Measurements from ENCODE around the gene CLEC20A.
"Not testable (repeated sequence)": the region's sequence is repeated elsewhere in the genome, so short reads cannot be mapped to it uniquely, and the experiment has no call there.

Gene CLEC20A

DNA sequence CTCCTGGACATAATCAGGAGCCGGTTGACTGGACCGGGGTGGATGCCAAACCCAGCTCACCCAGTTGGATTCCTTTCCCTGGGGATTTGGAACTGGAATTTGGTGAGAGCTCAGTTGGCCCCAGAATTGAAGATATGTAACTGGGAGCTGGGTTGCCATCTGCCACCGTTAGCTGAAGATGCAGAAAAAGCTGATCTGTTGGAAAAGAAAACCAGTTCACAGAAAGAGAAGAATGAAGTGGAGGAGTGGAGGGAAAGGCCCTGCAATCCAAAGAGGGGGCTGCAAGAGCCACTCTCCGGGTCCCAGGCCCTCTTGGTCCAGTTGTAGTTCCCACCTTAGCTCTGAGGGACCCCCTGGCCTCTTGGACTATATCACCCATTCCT is 32.2 kb upstream of the CLEC20A start:
- no peak for DNase-seq

DNA sequence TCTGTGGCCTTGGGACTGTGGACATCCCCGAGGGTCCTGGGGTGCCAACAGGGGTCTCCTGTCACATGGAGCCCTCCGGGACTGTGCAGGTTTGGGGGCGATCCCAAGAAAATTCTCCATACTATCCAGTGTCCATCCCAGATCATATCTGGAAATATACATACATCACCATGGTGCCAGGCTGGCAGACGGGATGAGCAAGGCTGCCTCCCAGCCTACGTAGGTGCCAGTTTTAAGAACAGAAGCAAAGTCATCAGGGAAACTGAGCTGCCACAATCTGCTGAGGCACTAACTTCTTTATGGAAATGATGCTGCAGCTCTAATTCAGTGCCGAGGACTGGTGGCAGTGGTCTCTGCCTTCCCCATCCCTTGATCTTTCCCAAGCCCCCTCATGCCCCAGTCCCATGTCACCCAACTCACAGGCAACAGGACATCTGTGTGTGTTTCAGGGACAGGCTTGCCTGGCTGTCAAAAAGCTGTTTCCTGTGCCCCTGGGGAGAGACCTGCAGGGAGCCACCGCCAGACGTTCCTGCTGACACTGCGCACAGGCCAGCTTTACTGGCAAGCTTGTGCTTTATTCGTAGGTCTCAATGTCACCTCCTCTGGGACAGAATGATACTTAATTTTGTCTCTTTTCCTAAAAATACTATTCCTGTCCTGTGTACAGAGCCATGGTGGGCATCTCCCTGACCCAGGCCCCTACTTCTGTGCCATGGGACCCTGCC is 31.6 kb upstream of the CLEC20A start:
- no peak for DNase-seq

DNA sequence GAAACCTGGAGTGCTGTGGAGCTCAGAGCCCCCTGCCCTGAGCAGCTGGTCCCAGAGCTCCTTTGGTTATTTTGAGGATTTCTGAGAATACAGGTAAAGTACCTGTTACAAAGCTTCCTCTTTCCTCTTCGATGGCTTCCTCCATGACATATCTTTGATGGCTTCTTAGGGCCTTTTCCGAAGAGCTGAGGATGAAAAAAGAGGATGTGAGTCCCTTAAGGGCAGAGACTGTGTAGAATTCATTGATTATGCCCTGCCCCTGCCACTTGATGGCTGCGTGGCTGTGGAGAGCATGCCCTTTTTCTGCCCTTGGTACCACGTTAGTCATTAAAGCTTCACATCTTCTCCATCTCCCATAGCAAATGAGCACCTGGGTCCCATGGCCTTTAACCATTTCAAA is 30.4 kb upstream of the CLEC20A start:
- no peak for DNase-seq

DNA sequence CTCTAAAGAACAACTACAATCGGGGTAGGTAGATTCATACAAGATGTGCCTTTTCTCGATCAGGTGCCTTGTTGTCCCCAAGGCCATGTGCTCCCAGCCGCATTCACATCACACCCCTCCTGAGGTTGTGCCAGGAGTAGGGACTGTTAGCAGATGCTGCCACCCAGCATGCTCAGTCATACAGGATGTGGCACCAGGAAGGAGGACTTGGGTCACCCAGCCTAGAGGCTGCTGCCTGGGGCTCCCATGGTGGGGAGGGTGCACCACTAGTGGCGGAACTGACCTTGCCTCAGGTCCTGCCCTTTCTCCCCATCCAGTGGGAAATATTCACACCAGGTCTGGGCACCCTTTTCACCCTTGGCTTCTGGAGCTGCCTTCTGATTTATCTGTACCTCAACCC is 24.5 kb upstream of the CLEC20A start:
- no peak for DNase-seq

DNA sequence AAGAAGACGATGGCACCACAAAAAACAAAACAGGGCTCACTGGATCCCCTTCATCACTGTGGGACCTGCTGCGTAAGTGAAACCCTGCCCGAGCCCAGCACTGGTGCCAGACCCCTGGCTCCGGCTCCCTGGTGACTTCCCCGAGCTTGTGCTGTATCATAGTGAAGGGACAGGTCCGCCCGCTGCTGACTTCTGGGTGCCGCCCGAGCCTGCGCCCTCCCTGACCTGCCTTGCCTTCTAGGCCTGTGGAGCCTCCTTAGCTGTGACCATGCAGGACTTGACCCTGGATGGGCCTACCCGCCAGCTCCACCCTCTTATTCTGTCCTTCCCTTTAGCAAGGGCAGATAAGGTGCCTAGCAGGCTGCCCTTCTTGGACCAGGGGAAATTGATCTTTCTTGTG is 24.0 kb upstream of the CLEC20A start:
- no peak for DNase-seq

DNA sequence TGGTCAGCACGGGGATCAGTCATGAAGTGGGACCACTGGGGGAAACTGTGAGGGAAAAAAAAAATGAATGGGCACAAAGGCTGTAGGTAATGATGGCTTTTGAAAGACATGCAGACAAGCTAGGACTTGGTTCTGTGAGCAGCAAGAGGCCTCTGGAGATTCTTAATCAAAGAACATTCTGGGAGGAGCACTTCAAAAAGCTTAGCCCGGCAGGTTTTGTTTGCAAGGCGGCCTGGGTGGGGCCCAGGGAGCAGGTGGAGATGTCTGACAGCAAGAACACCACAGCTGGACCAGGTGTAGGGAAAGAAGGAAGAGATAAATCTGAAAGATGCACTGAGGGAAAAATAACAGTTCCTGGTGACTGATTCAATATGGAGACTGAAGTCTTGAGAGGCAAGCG is 22.1 kb upstream of the CLEC20A start:
- DNase-seq = no peak

DNA sequence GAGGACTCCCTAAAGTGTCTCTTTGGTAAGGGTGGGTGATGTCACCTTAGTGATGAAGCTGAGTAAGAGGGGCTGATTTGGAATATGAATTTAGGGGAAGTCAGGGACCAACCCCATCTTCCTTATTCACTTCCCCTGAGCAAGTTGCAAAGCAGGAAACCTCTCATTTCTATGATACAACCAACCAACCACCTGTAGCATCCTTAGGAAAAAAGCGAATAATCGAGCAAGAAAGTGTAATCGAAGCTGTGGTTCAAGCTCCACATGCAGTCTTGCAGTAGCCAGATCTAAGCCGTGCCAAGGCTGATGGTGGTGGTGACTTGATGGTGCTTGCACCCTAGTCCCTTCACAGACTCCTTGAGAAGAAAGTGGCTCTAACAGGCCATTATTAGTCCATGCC is 19.3 kb upstream of the CLEC20A start:
- no peak for DNase-seq

DNA sequence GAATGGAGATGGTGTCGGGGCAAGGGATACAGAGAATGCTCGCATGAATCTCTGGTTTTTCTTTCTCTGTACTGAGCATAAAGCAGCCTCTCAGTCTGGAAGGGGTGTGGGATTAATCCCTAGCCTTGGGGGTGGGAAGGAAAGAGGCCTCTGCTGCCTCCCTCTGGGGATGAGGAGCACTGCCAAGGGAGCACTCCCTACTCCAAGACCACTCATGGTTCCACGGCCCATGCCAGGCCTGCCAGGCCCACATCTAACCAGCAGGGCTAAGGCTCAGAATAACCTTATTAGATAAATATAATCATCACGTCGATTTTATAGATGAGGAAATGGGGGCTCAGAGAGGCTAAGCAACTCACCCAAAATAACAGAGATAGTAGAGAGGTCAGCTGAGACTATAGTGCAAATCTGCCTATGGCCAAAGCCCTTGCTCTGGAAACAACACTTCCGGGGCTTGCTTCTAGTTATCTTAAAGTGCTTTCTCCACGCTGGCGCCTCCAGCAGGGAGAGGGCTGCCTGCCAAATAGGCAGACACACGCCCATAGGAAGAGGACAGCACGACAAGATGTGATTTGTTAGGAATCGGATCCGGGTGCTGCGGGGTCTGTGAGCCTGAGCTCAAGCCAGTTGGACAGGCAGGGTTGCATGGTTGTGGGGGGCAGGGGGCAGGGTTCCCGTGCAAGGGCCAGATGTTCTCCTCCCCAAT is 16.7 kb upstream of the CLEC20A start:
- no peak for DNase-seq

DNA sequence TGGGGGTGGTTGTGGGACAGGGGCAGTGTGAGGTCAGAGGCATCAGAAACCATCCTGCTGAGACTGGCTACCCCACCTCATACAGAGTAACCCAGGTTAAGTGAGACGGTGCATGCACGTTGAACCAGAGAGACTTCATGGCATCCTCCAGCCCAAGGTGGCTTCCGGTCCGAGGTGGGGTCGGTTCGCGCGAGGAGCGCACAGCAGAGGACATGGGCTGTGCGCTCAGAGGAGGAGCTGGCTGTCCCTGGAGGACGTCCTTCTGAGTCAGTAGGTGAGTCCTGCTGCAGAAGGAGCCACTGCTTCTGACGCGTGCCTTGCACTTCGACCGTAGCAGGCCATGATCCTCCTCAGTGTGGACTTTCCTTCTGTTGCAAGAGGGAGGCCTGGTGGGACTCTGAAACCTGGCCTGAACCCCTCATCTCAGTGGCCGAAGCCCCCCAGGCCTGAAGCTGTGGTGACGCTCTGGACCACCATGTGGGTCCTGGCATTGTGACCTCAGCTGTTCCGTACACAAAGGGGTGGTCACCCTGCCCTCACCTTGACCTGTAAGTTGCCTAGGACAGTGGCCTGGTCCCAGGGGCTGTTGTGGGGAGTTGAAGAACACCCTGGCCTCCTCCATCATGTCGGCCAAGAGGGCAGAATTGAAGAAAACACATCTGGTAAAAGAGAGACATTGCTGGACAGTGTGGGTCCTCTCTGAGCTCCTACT is 16.0 kb upstream of the CLEC20A start, which contains the start of gene TEX35:
Gene TEX35, plus strand, starts transcription at position 544 of the 712 bp plus-strand sequence. Its CDS starts 80 bp downstream, at position 624.
- no peak for DNase-seq

DNA sequence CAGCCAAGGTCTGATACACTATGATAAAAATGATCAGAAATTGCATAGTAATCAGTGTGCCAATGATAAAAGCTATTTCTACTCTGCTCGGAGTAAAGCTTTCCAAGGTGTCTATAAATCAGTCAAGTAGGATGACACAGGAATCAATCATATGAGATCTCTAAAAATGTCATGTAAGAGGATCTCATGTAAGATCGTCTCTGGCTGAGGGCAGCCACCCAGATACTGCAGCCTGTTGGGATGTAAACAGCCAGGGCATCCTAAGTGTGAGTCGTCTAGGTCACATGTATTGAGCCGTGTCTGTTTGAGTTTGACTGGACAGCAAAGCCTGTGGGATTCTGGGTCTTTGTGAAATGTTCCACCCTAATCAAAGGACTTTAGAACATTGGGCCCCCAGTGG is 13.4 kb upstream of the CLEC20A start:
- no peak for DNase-seq

DNA sequence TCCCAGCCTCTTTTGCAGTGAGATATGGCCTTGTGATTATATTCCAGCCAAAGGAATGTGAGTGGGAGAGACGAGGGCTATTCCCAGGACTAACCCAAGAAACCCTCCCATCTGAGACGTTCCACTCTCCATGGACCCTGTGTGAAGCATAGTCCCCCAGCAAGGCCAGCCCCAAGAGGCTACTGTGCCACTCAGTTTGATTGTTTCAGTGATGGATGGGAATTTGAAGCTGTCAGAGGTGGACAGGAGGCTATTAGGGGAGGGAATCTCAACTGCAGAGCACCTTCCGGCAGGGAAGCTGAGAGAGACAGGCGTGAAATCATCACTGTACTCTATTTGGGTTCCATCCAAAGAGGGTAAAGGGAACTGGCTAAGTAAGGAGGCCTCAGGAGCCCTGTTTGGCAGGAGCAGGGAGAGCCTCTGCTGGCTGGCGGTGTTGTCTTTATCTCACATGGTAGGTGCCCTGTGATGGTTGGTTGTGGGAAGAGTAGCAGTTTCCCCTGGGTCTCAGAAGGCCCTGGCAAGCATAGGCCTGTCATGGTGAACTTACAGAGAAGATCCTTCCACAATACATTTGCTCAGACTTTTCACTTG is 12.7 kb upstream of the CLEC20A start:
- no peak for DNase-seq

DNA sequence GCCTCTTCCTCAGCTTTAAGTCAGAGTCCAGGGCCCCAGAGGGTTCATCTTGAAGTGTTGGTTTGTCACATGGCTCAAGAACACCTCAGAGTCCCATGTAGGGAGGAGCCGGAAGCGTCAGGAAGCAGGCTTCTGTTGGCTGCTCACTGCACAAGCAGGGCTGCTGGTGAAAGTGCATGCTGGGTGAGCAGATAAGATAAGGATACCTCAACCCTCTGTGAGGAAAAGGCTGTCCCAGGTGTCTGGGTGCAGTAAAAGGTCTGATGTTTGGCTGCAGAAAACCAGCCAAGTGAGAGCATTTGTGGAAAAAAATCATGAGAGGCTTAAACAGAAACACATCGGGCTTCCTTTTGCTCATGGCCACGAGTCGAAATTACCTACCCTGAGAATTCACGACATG is 9.9 kb upstream of the CLEC20A start:
- no peak for DNase-seq

DNA sequence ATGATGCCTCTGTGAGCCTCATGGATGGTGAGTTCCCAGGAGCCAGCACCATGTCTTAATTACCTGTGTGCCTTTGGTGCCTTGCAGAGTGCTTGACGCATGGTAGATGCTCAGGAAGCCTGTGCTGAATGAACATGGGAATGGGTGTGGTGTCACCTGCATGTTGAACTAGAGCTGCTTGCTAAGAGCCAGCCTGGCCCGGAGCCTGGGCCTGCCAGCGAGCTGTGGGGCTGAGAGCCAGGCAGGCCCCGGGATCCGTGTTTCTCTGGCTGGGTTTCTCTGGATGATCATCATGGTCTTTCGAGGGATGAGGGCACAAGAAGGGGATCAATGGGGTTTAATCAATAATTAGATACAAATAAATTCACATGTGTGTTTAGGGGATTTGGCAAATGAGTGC is 9.4 kb upstream of the CLEC20A start:
- DNase-seq = no peak

DNA sequence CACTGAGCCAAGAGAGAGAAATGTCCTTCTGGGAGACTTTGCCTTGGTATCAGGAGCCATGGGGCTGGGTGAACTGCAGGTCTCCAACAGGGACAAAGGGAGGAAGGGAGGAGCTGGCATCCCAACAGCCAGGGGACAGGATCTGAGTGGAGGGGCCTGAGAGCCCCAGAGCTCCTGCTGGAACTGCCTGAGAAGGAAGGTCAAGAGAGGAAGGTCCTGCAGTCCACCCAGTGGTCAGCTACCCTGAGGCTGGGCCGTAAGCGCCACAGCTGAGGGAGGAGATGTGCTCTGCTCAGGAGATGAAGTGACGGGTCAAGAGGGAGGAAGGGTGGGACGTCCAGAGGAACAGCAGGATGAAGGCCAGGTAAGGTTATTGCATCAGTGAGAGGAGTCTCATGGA is 7.5 kb upstream of the CLEC20A start:
- DNase-seq = no peak

GRCh38 chr1:178503849-178504248 is 7.1 kb upstream of the CLEC20A start:
- no peak for DNase-seq

DNA sequence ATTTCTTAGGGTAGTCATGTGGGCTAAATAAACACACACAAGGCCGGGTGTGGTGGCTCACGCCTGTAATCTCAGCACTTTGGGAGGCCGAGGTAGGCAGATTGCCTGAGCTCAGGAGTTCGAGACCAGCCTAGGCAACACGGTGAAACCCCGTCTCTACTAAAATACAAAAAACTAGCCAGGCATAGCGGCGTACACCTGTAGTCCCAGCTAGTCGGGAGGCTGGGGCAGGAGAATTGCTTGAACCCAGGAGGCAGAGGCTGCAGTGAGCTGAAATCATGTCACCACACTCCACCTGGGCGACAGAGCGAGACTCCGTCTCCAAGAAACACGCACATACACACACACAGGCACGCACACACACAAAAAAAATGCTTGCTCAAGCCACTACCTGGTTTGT is 6.6 kb upstream of the CLEC20A start:
- not testable (repeated sequence) for DNase-seq

GRCh38 chr1:178502856-178503255 is 6.1 kb upstream of the CLEC20A start:
- no peak for DNase-seq

- no peak for DNase-seq
These were observed 5.6 kb upstream of the CLEC20A start for GRCh38 chr1:178502330-178502714.

- no peak for DNase-seq
These were observed 5.1 kb upstream of the CLEC20A start for GRCh38 chr1:178501705-178502329.

DNA sequence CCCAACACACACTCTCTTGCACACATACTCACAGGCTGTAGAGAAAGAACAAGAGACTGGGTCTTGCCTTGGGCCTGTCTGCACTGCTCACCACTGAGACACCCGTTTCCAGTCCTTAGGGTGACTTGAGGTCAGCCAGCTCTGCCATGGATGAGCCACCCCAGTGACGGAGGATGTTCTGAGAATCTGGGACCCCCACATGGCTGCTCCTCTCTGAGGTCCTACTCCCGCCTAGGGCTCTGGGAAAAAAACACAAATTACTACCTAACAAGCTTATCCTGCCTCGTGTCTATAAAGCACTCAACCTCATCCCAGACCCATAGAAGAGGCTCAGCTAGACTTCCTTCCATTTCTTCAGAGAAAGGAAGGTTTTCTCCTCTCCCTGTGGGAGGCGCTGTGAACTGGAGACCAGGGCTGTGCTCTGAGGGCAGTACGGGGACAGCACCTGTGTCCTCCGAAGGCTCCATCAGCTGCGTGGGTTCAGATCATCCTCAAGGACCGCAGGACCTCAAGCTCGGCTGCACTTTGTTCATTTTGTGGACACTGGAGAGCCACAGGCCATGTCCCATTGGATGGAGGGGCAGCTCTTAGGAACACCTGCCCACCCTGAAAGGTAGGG is 4.3 kb upstream of the CLEC20A start:
- no peak for DNase-seq

DNA sequence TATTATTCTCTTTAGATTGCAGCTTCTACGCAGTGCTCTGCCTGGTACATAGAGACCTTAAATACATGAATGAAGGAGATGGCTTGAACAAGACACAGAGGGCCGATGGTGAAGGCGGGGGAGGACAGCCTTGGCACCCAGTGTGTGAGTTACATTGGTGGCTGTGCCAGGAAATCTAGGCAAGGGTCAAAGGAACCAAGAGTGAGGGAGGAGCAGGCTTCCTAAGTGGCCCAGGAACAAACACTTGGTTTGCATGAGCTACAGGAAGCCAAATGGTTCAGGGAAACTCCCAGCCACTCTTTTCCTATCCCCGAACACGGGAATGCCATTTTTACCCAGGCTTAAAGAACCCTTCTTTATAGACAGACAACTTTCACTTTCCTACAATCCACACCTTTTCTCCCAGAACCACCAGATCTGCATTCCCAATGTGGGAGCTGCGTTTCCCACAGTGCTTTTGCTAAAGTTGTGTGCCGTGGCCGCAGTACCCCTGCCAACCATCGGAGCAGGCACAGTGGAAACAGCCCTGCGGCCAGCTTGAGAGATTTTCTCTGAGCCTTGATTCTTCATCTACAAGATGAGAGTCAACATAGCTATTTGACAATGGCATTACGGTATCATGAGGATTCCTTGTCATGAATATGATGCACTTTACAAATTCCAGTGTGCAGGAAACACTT is 3.5 kb upstream of the CLEC20A start:
- no peak for DNase-seq

Data from activated effector memory CD4-positive, alpha-beta T cell treated with Interleukin-2 at 50 U/mL for 16 hours (primary cell).